Kidney (tissue), 14 donors: ENCODE measurements around the gene ZNF749. TPM values are rescaled to one million over a fixed set of nuclear protein-coding genes. Genes with fewer than 3 reads are reported as not detected.
"Not testable (repeated sequence)": the region's sequence is repeated elsewhere in the genome, so short reads cannot be mapped to it uniquely, and the experiment has no call there.

Experiments
- DNase-seq, 5 donors: peaks; one replicate each; pipeline ENCODE4 v3.0.0-alpha.2; 2013 to 2020
- FAIRE-seq: peaks from 2 replicates; lab custom pipeline; 2012; peaks lifted over from hg19 to GRCh38; lab: Jason Lieb, UNC
- H3K27ac ChIP-seq, 2 donors: one replicate each; pipeline ENCODE4 v1.7.0; 2013; ENCODE audit warnings: low read depth in 2 of 2, low read length in 2 of 2, inconsistent platforms in 1 of 2
- H3K27me3 ChIP-seq: one replicate; pipeline ENCODE4 v1.7.1; 2013; ENCODE audit warnings: low read length, inconsistent platforms; ENCODE audit not compliant: control insufficient read depth, insufficient read depth
- H3K36me3 ChIP-seq, 3 donors: one replicate each; pipeline versions ENCODE4 v1.7.0 to v1.7.1; 2013; ENCODE audit warnings: low read length in 3 of 3, control low read depth in 1 of 3, inconsistent platforms in 1 of 3; ENCODE audit not compliant: insufficient read depth in 3 of 3, control insufficient read depth in 2 of 3
- H3K4me1 ChIP-seq, 3 donors: one replicate each; pipeline versions ENCODE4 v1.7.0 to v1.7.1; 2013; ENCODE audit warnings: low read length in 3 of 3, inconsistent platforms in 1 of 3, low read depth in 1 of 3; ENCODE audit not compliant: control insufficient read depth in 2 of 3, insufficient read depth in 2 of 3
- H3K4me3 ChIP-seq, 3 donors: one replicate each; pipeline versions ENCODE4 v1.7.0 to v1.8.1; 2013; ENCODE audit warnings: low read length in 3 of 3, control low read depth in 1 of 3, inconsistent platforms in 1 of 3
- H3K9ac ChIP-seq, 3 donors: one replicate each; pipeline versions ENCODE4 v1.7.0 to v1.7.1; 2013; ENCODE audit warnings: low read length in 3 of 3, control low read depth in 1 of 3, inconsistent platforms in 1 of 3
- H3K9me3 ChIP-seq, 3 donors: one replicate each; pipeline versions ENCODE4 v1.7.0 to v1.7.1; 2013; ENCODE audit warnings: low read length in 3 of 3, control low read depth in 1 of 3, inconsistent platforms in 1 of 3; ENCODE audit not compliant: control insufficient read depth in 2 of 3, insufficient read depth in 1 of 3
- intact Hi-C: fragments of 100-400 bp; cut with DNase I; formaldehyde crosslinking; loops from one replicate; pipeline ENCODE4 v1.11.1; 2022
- polyA plus RNA-seq: library from polyadenylated mRNA; stranded (reverse); fragments of 350-450 nt; fragmentation: Illumina TruSeq; extraction: RNeasy Lipid Tissue Mini Kit (QIAGEN cat#74804); gene quantifications from one replicate; pipeline ENCODE4 v1.2.3, GENCODE V29; 2014; ENCODE audit warnings: low read depth, low replicate concordance; ENCODE audit not compliant: insufficient read depth
- total RNA-seq: library from RNA; stranded (reverse); fragmentation: NEBNext Ultra II Directional; extraction: Animal tissue kit (Norgen Biotek cat#: 25700); gene quantifications from one replicate; pipeline ENCODE4 v1.2.1, GENCODE V29; 2021
- TF ChIP-seq, protein P1 (sequence below): IDR thresholded peaks from 3 replicates; pipeline ENCODE4 v1.5.1; 2012; ENCODE audit warnings: mild to moderate bottlenecking, moderate library complexity, borderline replicate concordance; ENCODE audit not compliant: insufficient read depth; ENCODE audit errors: extremely low read depth
- donor health status: control.
- donor health status: control.
- donor health status: control.
- donor health status: control.
- donor health status: control.
- donor health status: DM: yes; HTN: yes; CAD: no.
- donor health status: Normal renal cell carcinoma (clear cell type).

The ZNF749 gene
- total and polyA plus RNA-seq, 2 donors from 2014 or later, result 9.9 to 14.2 TPM

DNA sequence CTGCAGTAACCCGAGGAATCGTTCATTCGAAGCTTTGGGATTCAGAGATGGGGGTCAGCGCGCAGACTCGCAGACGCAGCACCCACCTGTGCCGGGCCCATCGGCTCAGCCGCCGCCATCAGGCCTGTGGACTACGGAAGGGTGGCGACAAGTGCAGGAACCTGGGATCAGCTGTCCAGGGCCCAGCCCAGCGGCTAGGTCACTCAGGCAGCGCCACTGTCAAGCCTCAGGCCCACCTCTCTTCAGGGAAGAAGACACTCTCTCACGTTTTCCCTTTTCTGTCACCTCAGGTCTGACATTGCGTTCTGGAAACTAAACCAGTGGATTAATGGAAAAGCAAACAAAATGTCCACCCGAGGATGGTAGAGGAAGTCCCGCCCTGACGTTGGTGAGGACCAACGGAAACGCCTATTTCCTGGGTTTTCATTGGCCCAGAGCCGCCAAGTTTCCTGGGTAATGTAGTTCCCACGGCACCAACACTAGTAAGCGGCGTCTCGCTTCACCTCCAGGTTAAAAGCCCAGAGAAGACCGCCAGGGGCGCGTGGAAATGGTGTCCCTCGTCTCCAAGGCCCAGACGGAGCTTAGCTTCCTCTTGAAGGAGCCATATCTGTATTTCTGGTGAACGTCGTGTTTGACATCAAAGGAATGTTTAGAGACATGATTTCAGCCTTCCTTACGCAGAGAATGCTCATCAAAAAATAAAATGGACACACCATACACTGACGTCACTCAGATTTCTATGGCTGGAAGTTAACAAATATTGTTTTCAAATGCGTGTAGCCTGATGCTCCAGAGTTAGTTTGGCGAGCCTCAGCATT lies 42.3 kb downstream of the ZNF749 start, which contains the start of gene ZNF772:
TSS of gene ZNF772 (minus strand) at position 376 of the 818 bp plus-strand sequence. CDS start at position 119, 257 bp downstream.
- FAIRE-seq (peak; percentile 90), DNase-seq (peak; percentile 93 to 98 (median 97))
- TF ChIP-seq, protein P1, sequence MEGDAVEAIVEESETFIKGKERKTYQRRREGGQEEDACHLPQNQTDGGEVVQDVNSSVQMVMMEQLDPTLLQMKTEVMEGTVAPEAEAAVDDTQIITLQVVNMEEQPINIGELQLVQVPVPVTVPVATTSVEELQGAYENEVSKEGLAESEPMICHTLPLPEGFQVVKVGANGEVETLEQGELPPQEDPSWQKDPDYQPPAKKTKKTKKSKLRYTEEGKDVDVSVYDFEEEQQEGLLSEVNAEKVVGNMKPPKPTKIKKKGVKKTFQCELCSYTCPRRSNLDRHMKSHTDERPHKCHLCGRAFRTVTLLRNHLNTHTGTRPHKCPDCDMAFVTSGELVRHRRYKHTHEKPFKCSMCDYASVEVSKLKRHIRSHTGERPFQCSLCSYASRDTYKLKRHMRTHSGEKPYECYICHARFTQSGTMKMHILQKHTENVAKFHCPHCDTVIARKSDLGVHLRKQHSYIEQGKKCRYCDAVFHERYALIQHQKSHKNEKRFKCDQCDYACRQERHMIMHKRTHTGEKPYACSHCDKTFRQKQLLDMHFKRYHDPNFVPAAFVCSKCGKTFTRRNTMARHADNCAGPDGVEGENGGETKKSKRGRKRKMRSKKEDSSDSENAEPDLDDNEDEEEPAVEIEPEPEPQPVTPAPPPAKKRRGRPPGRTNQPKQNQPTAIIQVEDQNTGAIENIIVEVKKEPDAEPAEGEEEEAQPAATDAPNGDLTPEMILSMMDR, result peak; percentile 42
- H3K36me3 ChIP-seq, result peaks cover 27 to 41% (median 34%) of the 10 kb centered on the region in 3 donors
- peaks cover 26 to 54% (median 33%) of the 10 kb centered on the region in 3 donors for H3K9me3 ChIP-seq
- H3K4me3 ChIP-seq, result peak within 1 kb of the TSS; percentile 92 to 98 (median 93)
- no peaks in the 10 kb centered on the region for H3K27me3 ChIP-seq
- H3K9ac ChIP-seq, result peak within 1 kb of the TSS; percentile 34 to 87 (median 75)
- H3K4me1 ChIP-seq, result peaks cover 0 to 2% (median 0%) of the 10 kb centered on the region in 3 donors
- intact Hi-C loops, result no loop called here
- peak within 1 kb of the TSS; percentile 42 to 56 for H3K27ac ChIP-seq

- Histone ChIP-seq H3K36me3 (peaks cover 8 to 10% (median 10%) of the 10 kb centered on the region in 3 donors), H3K27ac (peak within 1 kb of the TSS; percentile 63 to 65), H3K9me3 (peaks cover 0 to 11% (median 2%) of the 10 kb centered on the region in 3 donors), H3K4me3 (peak within 1 kb of the TSS; percentile 80 to 84 (median 82)), H3K9ac (peak within 1 kb of the TSS; percentile 44 to 87 (median 85))
- H3K27me3 ChIP-seq, H3K4me1 ChIP-seq, intact Hi-C loops: not testable (repeated sequence)
- FAIRE-seq, result peak; percentile 73
- DNase-seq, result peak; percentile 95 to 97 (median 96)
Measured at GRCh38 chr19:57487477-57488298, 52.6 kb downstream of the ZNF749 start, which contains the start of gene ZNF419. Gene ZNF419 (plus strand): TSS chr19:57487750. CDS start chr19:57487951, 201 bp downstream.

DNA sequence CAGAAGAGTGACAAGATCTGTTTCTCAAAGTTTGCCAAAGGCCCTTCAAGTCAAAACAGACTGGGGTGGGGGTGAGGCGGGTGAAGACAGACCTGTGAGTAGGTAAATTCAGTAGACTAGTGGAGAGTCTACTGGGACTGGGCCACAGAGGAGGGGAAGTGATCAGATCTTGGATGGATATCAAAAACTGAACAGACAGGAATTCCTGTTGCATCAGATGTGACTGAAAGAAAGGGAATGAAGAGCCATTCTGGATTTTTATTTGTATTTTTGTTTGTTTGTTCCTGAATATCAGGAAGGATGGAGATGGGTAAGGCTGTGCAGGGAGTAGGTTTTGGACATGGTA lies 53.1 kb downstream of the ZNF749 start:
- H3K27me3 ChIP-seq, H3K9ac ChIP-seq, intact Hi-C loops, FAIRE-seq, H3K27ac ChIP-seq, H3K4me1 ChIP-seq, DNase-seq: not testable (repeated sequence)
- peak overlapping the region; percentile 23 to 38 (median 24) for H3K4me3 ChIP-seq
- H3K9me3 ChIP-seq, result peaks cover 0 to 15% (median 2%) of the 10 kb centered on the region in 3 donors
- H3K36me3 ChIP-seq, result peaks cover 11 to 14% (median 14%) of the 10 kb centered on the region in 3 donors

Other genes starting within 250 kb of the ZNF749 start
- gene ZNF264, start 243.8 kb upstream of the ZNF749 start, total RNA-seq, result 52.3 TPM
- 4.0 TPM for gene ZNF264, start 243.8 kb upstream of the ZNF749 start, polyA plus RNA-seq
- 1.0 TPM for gene AURKC, start 204.3 kb upstream of the ZNF749 start, total RNA-seq
- gene AURKC, start 204.3 kb upstream of the ZNF749 start, polyA plus RNA-seq, result 0.92 TPM
- gene ZNF805, start 194.7 kb upstream of the ZNF749 start, total RNA-seq, result 17.3 TPM
- 0.82 TPM for gene ZNF805, start 194.7 kb upstream of the ZNF749 start, polyA plus RNA-seq
- gene ZNF460, start 154.8 kb upstream of the ZNF749 start, total RNA-seq, result 81.3 TPM
- gene ZNF460, start 154.8 kb upstream of the ZNF749 start, polyA plus RNA-seq, result 0.62 TPM
- gene ZNF543, start 114.9 kb upstream of the ZNF749 start, total RNA-seq, result 10.2 TPM
- 1.3 TPM for gene ZNF543, start 114.9 kb upstream of the ZNF749 start, polyA plus RNA-seq
- 13.8 TPM for gene ZNF304, start 84.1 kb upstream of the ZNF749 start, total RNA-seq
- 3.3 TPM for gene ZNF304, start 84.1 kb upstream of the ZNF749 start, polyA plus RNA-seq
- gene TRAPPC2B, start 71.8 kb upstream of the ZNF749 start, total RNA-seq, result 9.4 TPM
- gene TRAPPC2B, start 71.8 kb upstream of the ZNF749 start, polyA plus RNA-seq, result 22.0 TPM
- gene ZNF547, start 71.8 kb upstream of the ZNF749 start, total RNA-seq, result 4.1 TPM
- gene ZNF547, start 71.8 kb upstream of the ZNF749 start, polyA plus RNA-seq, result 1.3 TPM
- gene ZNF548, start 45.5 kb upstream of the ZNF749 start, total RNA-seq, result 26.1 TPM
- 4.7 TPM for gene ZNF548, start 45.5 kb upstream of the ZNF749 start, polyA plus RNA-seq
- gene ZNF17, start 24.2 kb upstream of the ZNF749 start, total RNA-seq, result 17.7 TPM
- 3.6 TPM for gene ZNF17, start 24.2 kb upstream of the ZNF749 start, polyA plus RNA-seq
- 1.7 TPM for gene VN1R1, start 21.8 kb downstream of the ZNF749 start, total RNA-seq
- gene VN1R1, start 21.8 kb downstream of the ZNF749 start, polyA plus RNA-seq, result 0.41 TPM
- gene ZNF772, start 42.2 kb downstream of the ZNF749 start, total RNA-seq, result 20.0 TPM
- 3.1 TPM for gene ZNF772, start 42.2 kb downstream of the ZNF749 start, polyA plus RNA-seq
- 15.4 TPM for gene ZNF419, start 52.4 kb downstream of the ZNF749 start, total RNA-seq
- 5.7 TPM for gene ZNF419, start 52.4 kb downstream of the ZNF749 start, polyA plus RNA-seq
- 12.1 TPM for gene ZNF773, start 64.6 kb downstream of the ZNF749 start, total RNA-seq
- gene ZNF773, start 64.6 kb downstream of the ZNF749 start, polyA plus RNA-seq, result 3.4 TPM
- 8.7 TPM for gene ZNF549, start 92.0 kb downstream of the ZNF749 start, total RNA-seq
- 2.4 TPM for gene ZNF549, start 92.0 kb downstream of the ZNF749 start, polyA plus RNA-seq
- 15.1 TPM for gene ZNF550, start 124.5 kb downstream of the ZNF749 start, total RNA-seq
- gene ZNF550, start 124.5 kb downstream of the ZNF749 start, polyA plus RNA-seq, result 2.5 TPM
- 8.0 TPM for gene ZNF416, start 143.6 kb downstream of the ZNF749 start, total RNA-seq
- gene ZNF416, start 143.6 kb downstream of the ZNF749 start, polyA plus RNA-seq, result 3.5 TPM
- gene ZIK1, start 148.8 kb downstream of the ZNF749 start, total RNA-seq, result 9.3 TPM
- 3.1 TPM for gene ZIK1, start 148.8 kb downstream of the ZNF749 start, polyA plus RNA-seq
- 3.5 TPM for gene ZNF530, start 164.6 kb downstream of the ZNF749 start, total RNA-seq
- 1.1 TPM for gene ZNF530, start 164.6 kb downstream of the ZNF749 start, polyA plus RNA-seq
- 25.4 TPM for gene ZNF134, start 178.9 kb downstream of the ZNF749 start, total RNA-seq
- 5.8 TPM for gene ZNF134, start 178.9 kb downstream of the ZNF749 start, polyA plus RNA-seq
- 19.6 TPM for gene ZNF211, start 197.8 kb downstream of the ZNF749 start, total RNA-seq
- gene ZNF211, start 197.8 kb downstream of the ZNF749 start, polyA plus RNA-seq, result 9.1 TPM
- not detected for gene ZSCAN4, start 233.6 kb downstream of the ZNF749 start, total RNA-seq
- not detected for gene ZSCAN4, start 233.6 kb downstream of the ZNF749 start, polyA plus RNA-seq
- 13.9 TPM for gene ZNF551, start 246.7 kb downstream of the ZNF749 start, total RNA-seq
- 1.3 TPM for gene ZNF551, start 246.7 kb downstream of the ZNF749 start, polyA plus RNA-seq